ENCODE results near the gene ATP1A2.

DNA sequence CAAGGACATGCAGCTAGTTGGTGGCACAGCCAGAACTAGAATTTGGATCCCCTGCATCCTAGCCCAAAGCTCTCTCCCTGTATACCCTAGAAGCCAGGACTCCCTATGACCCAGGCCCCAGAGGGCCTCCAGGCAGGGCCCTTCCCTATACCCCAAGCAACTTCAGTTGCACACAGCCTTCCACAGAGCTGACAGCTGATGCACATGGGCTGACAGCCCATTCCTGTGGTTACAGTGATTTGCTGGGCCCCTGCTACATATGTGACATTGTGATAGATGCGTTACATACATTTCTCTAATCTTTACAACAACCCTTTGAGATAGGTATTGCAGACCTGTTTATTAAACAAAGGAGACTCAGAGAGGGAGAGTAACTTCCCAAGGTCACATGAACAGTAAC lies 5.8 kb downstream of the ATP1A2 start:
- TF ChIP-seq, protein P1, sequence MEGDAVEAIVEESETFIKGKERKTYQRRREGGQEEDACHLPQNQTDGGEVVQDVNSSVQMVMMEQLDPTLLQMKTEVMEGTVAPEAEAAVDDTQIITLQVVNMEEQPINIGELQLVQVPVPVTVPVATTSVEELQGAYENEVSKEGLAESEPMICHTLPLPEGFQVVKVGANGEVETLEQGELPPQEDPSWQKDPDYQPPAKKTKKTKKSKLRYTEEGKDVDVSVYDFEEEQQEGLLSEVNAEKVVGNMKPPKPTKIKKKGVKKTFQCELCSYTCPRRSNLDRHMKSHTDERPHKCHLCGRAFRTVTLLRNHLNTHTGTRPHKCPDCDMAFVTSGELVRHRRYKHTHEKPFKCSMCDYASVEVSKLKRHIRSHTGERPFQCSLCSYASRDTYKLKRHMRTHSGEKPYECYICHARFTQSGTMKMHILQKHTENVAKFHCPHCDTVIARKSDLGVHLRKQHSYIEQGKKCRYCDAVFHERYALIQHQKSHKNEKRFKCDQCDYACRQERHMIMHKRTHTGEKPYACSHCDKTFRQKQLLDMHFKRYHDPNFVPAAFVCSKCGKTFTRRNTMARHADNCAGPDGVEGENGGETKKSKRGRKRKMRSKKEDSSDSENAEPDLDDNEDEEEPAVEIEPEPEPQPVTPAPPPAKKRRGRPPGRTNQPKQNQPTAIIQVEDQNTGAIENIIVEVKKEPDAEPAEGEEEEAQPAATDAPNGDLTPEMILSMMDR (IDR thresholded peaks at IDR 0.05), result no peak
- no peak for TF ChIP-seq POLR2AphosphoS5 (IDR thresholded peaks at IDR 0.05; ENCODE audit: insufficient read depth in 1 of 2, low read depth in 1 of 2)

All from vagina (tissue), 2 donors.